Testis (tissue), 2 donors: Measurements from ENCODE around the gene SLC2A9.

Experiments used
- POLR2A ChIP-seq: fragments of 450-650 bp; IDR thresholded peaks from one replicate; pipeline ENCODE4 v1.6.1; 2017; ENCODE audit warnings: antibody characterized with exemption, mild to moderate bottlenecking, moderate library complexity
- TF ChIP-seq, protein P1 (sequence below), 3 experiments: fragments of 450-650 bp in 2 of 3; fragments of 200-600 bp in 1 of 3; sonication (generic) in 1 of 3; IDR thresholded peaks; one replicate each; pipeline ENCODE4 v1.5.1; 2016 to 2019; ENCODE audit warnings: antibody characterized with exemption in 3 of 3, mild to moderate bottlenecking in 2 of 3, moderate library complexity in 1 of 3

DNA sequence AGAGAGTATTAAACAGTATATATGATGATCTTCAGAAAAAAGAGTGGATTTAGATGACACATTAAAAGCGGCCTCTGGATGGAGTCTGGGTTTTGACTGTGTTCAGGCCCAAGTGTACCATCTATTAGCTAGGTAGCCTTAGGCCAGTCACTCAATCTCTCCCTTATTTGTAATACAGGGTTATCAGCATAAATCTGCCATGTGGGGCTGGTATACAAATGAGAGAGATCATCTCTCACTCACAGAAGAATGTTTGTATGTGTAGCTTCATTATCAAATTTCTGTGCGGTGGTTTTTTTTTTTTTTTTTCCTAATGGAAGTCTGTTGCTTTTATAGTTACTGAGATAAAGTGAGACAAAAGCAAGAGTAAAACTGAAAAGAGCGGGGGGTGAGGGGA is 12.7 kb downstream of the SLC2A9 start:
- TF ChIP-seq POLR2A, result no peak
- TF ChIP-seq, protein P1, sequence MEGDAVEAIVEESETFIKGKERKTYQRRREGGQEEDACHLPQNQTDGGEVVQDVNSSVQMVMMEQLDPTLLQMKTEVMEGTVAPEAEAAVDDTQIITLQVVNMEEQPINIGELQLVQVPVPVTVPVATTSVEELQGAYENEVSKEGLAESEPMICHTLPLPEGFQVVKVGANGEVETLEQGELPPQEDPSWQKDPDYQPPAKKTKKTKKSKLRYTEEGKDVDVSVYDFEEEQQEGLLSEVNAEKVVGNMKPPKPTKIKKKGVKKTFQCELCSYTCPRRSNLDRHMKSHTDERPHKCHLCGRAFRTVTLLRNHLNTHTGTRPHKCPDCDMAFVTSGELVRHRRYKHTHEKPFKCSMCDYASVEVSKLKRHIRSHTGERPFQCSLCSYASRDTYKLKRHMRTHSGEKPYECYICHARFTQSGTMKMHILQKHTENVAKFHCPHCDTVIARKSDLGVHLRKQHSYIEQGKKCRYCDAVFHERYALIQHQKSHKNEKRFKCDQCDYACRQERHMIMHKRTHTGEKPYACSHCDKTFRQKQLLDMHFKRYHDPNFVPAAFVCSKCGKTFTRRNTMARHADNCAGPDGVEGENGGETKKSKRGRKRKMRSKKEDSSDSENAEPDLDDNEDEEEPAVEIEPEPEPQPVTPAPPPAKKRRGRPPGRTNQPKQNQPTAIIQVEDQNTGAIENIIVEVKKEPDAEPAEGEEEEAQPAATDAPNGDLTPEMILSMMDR (IDR thresholded peaks at IDR 0.05), result no peak
